K562 (cell line): ENCODE data around the gene TIMM23. TPM values are rescaled to one million over a fixed set of nuclear protein-coding genes. Genes with fewer than 3 reads are reported as not detected.
A peak's percentile ranks its signal among the peaks of the same experiment; 100 is the strongest.

Experiments
- ATAC-seq: fragments of 200-7000 bp; cut with Tn5 transposase; 3 replicates; pipeline ENCODE4 v1.9.1; 2020; ENCODE audit warnings: moderate library complexity
- BruUV-seq: library from RNA; stranded (reverse); fragments of 400-500 nt; replicated peaks from 2 replicates; lab custom pipeline; 2021; lab: Mats Ljungman, UMichigan
- CTCF ChIA-PET: fragments of 300-600 bp; formaldehyde crosslinking; extraction: SDS; loops from one replicate; lab custom pipeline; 2021; ENCODE audit warnings: low intra/inter-chr PET ratio; lab: Yijun Ruan, JAX
- POLR2A ChIA-PET: fragments of 300-600, 350-650 bp; sonication (Branson Sonifier 250); formaldehyde crosslinking; extraction: SDS; loops from one replicate; lab custom pipeline; 2021; ENCODE audit warnings: antibody characterized with exemption, inconsistent platforms; lab: Yijun Ruan, JAX
- DNase-seq, 4 experiments: peaks; one replicate each; pipeline versions ENCODE4 v3.0.0 to v3.0.0-alpha.2; 2011 to 2018; ENCODE audit warnings: low spot score in 3 of 4, mixed read lengths in 3 of 4; ENCODE audit errors: extremely low read depth in 1 of 4
- FAIRE-seq: peaks from 2 replicates; lab custom pipeline; 2011; peaks lifted over from hg19 to GRCh38; lab: Jason Lieb, UNC
- H2AFZ ChIP-seq: 2 replicates; pipeline ENCODE4 v1.6.0; 2011; ENCODE audit warnings: low read depth, low read length, control low read depth, inconsistent platforms
- H3K27ac ChIP-seq: fragments of 200-600 bp; 3 replicates; pipeline ENCODE4 v1.8.0; 2011; ENCODE audit warnings: low read depth, mild to moderate bottlenecking, control low read depth, inconsistent platforms, low read length, moderate library complexity, mixed read lengths; ENCODE audit errors: extremely low read depth
- H3K27me3 ChIP-seq, 2 experiments: fragments of 300-600 bp in 1 of 2; 2 replicates in 1 of 2; 3 replicates in 1 of 2; pipeline versions ENCODE4 v1.6.0 to v1.8.0; 2011; ENCODE audit warnings: inconsistent platforms in 2 of 2, low read length in 2 of 2, mild to moderate bottlenecking in 1 of 2, mixed read lengths in 1 of 2, moderate library complexity in 1 of 2; ENCODE audit not compliant: control insufficient read depth in 2 of 2, insufficient read depth in 2 of 2
- H3K36me3 ChIP-seq: fragments of 300-600 bp; 3 replicates; pipeline ENCODE4 v1.8.0; 2011; ENCODE audit warnings: mild to moderate bottlenecking, low read length, inconsistent platforms; ENCODE audit not compliant: control insufficient read depth, insufficient read depth
- H3K4me1 ChIP-seq, 2 experiments: fragments of 200-600 bp in 1 of 2; replicated peaks in 1 of 2; 2 replicates in 1 of 2; 3 replicates in 1 of 2; pipeline versions ENCODE4 v1.5.1 to v1.8.0; 2011; ENCODE audit warnings: inconsistent platforms in 2 of 2, low read length in 2 of 2, mild to moderate bottlenecking in 1 of 2, mixed read lengths in 1 of 2, moderate library complexity in 1 of 2; ENCODE audit not compliant: control insufficient read depth in 2 of 2, insufficient read depth in 2 of 2
- H3K4me2 ChIP-seq: 2 replicates; pipeline ENCODE4 v1.6.1; 2011; ENCODE audit warnings: low read length, control low read depth, inconsistent platforms, mixed read lengths; ENCODE audit not compliant: insufficient read depth
- H3K4me3 ChIP-seq: fragments of 200-600 bp; sonication (generic), shearing (Covaris generic); 2 replicates; pipeline ENCODE4 v1.5.1; 2016; ENCODE audit warnings: control low read depth, inconsistent platforms
- H3K79me2 ChIP-seq: fragments of 200-600 bp; 3 replicates; pipeline ENCODE4 v1.8.0; 2011; ENCODE audit warnings: low read length, inconsistent platforms; ENCODE audit not compliant: control insufficient read depth, insufficient read depth
- H3K9ac ChIP-seq, 2 experiments: 2 replicates each; pipeline versions ENCODE4 v1.6.0 to v1.6.1; 2011; ENCODE audit warnings: low read depth in 2 of 2, low read length in 2 of 2, control low read depth in 1 of 2, inconsistent platforms in 1 of 2, mild to moderate bottlenecking in 1 of 2, mixed read lengths in 1 of 2; ENCODE audit not compliant: insufficient read depth in 1 of 2
- H3K9me1 ChIP-seq: one replicate; pipeline ENCODE4 v1.6.0; 2011; ENCODE audit warnings: inconsistent platforms, mild to moderate bottlenecking, low read length, moderate library complexity; ENCODE audit not compliant: control insufficient read depth, insufficient read depth
- H3K9me3 ChIP-seq: replicated peaks from 2 replicates; pipeline ENCODE4 v1.5.1; 2011; ENCODE audit warnings: low read depth, low read length, inconsistent platforms; ENCODE audit not compliant: control insufficient read depth, insufficient read depth
- H4K20me1 ChIP-seq: replicated peaks from 2 replicates; pipeline ENCODE4 v1.6.1; 2011; ENCODE audit warnings: low read length, inconsistent platforms, mixed read lengths; ENCODE audit not compliant: control insufficient read depth, insufficient read depth
- CCAR2 ChIP-seq: fragments of 200-400 bp; formaldehyde crosslinking; IDR thresholded peaks from 2 replicates; pipeline ENCODE4 v1.6.1; 2017; ENCODE audit warnings: mild to moderate bottlenecking, low read depth, low read length
- EP300 ChIP-seq: IDR thresholded peaks from 2 replicates; pipeline ENCODE4 v1.6.1; 2012; ENCODE audit warnings: low read length, improper control_type of control experiment
- FOXA3 ChIP-seq, 2 experiments: fragments of 450-650 bp in 1 of 2; sonication (generic) in 1 of 2; formaldehyde crosslinking; IDR thresholded peaks in 1 of 2; conservative IDR thresholded peaks in 1 of 2; 2 replicates each; pipeline versions ENCODE4 v1.4.0 to v1.8.0; 2020 to 2022; ENCODE audit warnings: mild to moderate bottlenecking in 2 of 2, missing genetic modification reagents in 1 of 2
- MECOM ChIP-seq: fragments of 250-450 bp; sonication (Bioruptor Pico); IDR thresholded peaks from 2 replicates; pipeline ENCODE4 v1.8.0; 2022; ENCODE audit warnings: inconsistent platforms
- SMAD4 ChIP-seq: fragments of 250-450 bp; sonication (Bioruptor Pico); conservative IDR thresholded peaks from 2 replicates; pipeline ENCODE4 v1.8.0; 2021; ENCODE audit warnings: inconsistent platforms, mild to moderate bottlenecking, moderate library complexity
- ZBTB34 ChIP-seq: fragments of 250-450 bp; sonication (Bioruptor Pico); IDR thresholded peaks from 2 replicates; pipeline ENCODE4 v1.8.0; 2021; ENCODE audit warnings: mild to moderate bottlenecking, moderate library complexity
- ZNF584 ChIP-seq: fragments of 200-800 bp; sonication (Bioruptor generic); IDR thresholded peaks from 2 replicates; pipeline ENCODE4 v1.6.1; 2016; ENCODE audit warnings: low read depth, mild to moderate bottlenecking, missing genetic modification characterization, missing compliant biosample characterization
- WGBS: fragments of 100-300 bp; shearing (Covaris generic); methylation state at CpG from one replicate; pipeline ENCODE4 v1.1.6; 2016; ENCODE audit warnings: low coverage, mixed read lengths; ENCODE audit not compliant: insufficient coverage; ENCODE audit errors: missing lambda C conversion rate; 5-methylcytosine and 5-hydroxymethylcytosine counted together
- in situ Hi-C: fragments of 300-500 bp; cut with MboI; formaldehyde crosslinking; loops from 4 replicates; pipeline ENCODE4 v1.15.0; 2018; ENCODE audit warnings: inconsistent platforms, mixed read lengths
- intact Hi-C: fragments of 100-400 bp; cut with micrococcal nuclease; formaldehyde crosslinking; loops from 2 replicates; pipeline ENCODE4 v1.14.2; 2022
- polyA plus RNA-seq, 8 experiments: library from polyadenylated mRNA; depleted of rRNA in 4 of 8; stranded (reverse) in 5 of 8; unstranded in 3 of 8; fragments of >200 nt; fragmentation: Nextera tagmentation in 2 of 8; fragmentation: Illumina TruSeq in 1 of 8; extraction: Ambion mirVana in 2 of 8; extraction: Trizol in 1 of 8; gene quantifications; 2 replicates each; pipeline versions ENCODE4 v1.2.1 to v1.2.3, GENCODE V29; 2011 to 2014; ENCODE audit warnings: inconsistent platforms in 1 of 8, missing spikeins in 1 of 8
- total RNA-seq, 7 experiments: library from RNA; depleted of rRNA in 6 of 7; stranded (reverse); fragments of >200 nt in 6 of 7; fragmentation: Illumina TruSeq in 2 of 7; extraction: Trizol in 2 of 7; gene quantifications; 2 replicates each; pipeline versions ENCODE4 v1.2.1 to v1.2.3, GENCODE V29; 2011 to 2021; ENCODE audit warnings: low replicate concordance in 1 of 7

The TIMM23 gene
- total and polyA plus RNA-seq, 9 of the 15 experiments (the other 6 are each of a cell fraction or from before 2014, with no cell fraction given) = 148 to 280 (median 183) TPM

- intact Hi-C loops (no loop called here), in situ Hi-C loops (no loop called here)
- ChIA-PET POLR2A (interaction anchor here (11.8 kb wide), 1 partner anchor 7 kb away, joined by 136 read pairs; no protein-coding TSS in a partner anchor), CTCF (no interaction called here)
- FAIRE-seq (no peak), ATAC-seq (no peak), DNase-seq (no peak)
- H3K9me1 ChIP-seq = no peaks in the 10 kb centered on the region
- peaks cover 14% of the 10 kb centered on the region for H4K20me1 ChIP-seq
- H2AFZ ChIP-seq = no peak overlapping the region
- H3K9ac ChIP-seq = no peak overlapping the region
- WGBS = 90% methylated on average over 5 of the region's 5 CpGs
- H3K4me1 ChIP-seq = peaks cover 11 to 31% of the 10 kb centered on the region in 2 experiments; a peak in 4 of 5 replicates
- H3K27ac ChIP-seq = no peak overlapping the region
- H3K9me3 ChIP-seq = no peaks in the 10 kb centered on the region
- TF ChIP-seq CCAR2 = no peak
- no peak for TF ChIP-seq ZNF584
- TF ChIP-seq FOXA3 (CRISPR knock-in tag; conservative IDR thresholded peaks at IDR 0.05 in 1 of 2, IDR thresholded peaks at IDR 0.05 in 1 of 2) = no peak
- TF ChIP-seq EP300 = no peak
- no peak for TF ChIP-seq ZBTB34
- TF ChIP-seq MECOM = 0 out of 2 replicates have a peak, but pooled peaks have one; percentile 13
- TF ChIP-seq SMAD4 = no peak
- H3K4me3 ChIP-seq = no peak overlapping the region
- no TSS peak for BruUV-seq
- peaks cover 74% of the 10 kb centered on the region for H3K79me2 ChIP-seq
- no peak overlapping the region for H3K4me2 ChIP-seq
- H3K27me3 ChIP-seq = no peaks in the 10 kb centered on the region
- H3K36me3 ChIP-seq = peaks cover 91% of the 10 kb centered on the region
These were observed 42.6 kb downstream of the TIMM23 start for GRCh38 chr10:46014683-46015405.
